Measurements from ENCODE around the gene F10. TPM values are rescaled to one million over a fixed set of nuclear protein-coding genes. Genes with fewer than 3 reads are reported as not detected.
A peak's percentile ranks its signal among the peaks of the same experiment; 100 is the strongest.

The F10 gene
- total and polyA plus RNA-seq, 11 donors = 2.4 to 13.6 (median 9.2) TPM

DNA sequence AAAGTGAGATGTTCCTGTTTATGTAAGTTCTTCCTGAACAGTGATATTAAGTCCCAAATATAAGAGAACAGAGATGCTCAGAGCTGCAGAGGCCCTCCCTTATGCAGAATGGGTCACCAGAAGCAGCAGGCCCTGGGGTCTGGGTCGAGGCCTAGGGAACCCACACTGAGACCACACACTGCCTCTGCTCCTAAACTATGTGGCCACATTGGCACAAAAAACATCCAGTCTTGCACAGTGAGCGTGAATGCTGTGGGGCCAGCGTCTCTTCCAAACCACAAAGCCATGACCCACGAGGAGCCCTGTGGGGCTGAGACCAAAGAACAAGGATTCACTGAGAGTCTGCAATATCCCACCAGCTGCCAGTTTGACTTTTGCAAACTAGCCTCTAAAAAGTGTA, 59.4 kb downstream of the F10 start:
- WGBS, 4 donors = 89 to 95% (median 92%) methylated on average over 4 of the region's 4 CpGs
- no peak overlapping the region for H3K27ac ChIP-seq
- intact Hi-C loops (cut with DNase I) = no loop called here

DNA sequence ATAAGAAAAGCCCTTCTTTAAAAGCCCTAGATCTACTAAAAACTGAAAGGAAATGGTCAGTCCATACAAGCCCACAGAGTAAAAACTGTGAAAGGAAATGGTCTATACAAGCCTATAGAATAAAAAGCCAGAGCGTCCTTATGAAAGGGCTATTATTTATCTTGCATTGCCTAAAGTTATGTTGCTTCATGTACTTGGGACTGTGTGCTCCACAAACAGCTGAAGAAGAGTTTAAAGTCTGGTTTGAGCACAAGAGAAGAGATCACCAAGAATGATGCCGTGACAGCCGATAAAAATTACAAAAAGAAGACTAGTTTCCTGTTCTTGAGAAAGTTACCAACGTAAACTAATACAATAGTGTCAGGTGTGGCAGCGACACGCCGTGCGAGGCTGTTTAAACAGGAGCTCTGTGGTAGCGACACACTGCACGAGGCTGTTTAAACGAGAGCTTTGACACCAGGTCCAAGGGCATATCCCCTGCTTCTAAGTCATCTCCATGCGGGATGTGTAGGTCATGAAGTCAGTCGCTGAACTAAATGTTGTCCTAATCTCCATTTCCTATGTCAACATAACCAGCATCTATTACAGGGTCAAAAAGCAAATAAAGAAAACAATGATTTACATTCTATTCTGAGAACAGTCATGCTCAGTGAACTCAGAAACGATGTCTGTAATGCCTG, 61.0 kb downstream of the F10 start:
- WGBS, 4 donors = 89 to 92% (median 91%) methylated on average over 14 of the region's 14 CpGs
- H3K36me3 ChIP-seq = peaks cover 0 to 80% (median 72%) of the 10 kb centered on the region in 9 donors

More for the DNA sequence above, 59.4 kb downstream of the F10 start:
- ATAC-seq (no peak), DNase-seq (no peak)
- TF ChIP-seq, protein P1, sequence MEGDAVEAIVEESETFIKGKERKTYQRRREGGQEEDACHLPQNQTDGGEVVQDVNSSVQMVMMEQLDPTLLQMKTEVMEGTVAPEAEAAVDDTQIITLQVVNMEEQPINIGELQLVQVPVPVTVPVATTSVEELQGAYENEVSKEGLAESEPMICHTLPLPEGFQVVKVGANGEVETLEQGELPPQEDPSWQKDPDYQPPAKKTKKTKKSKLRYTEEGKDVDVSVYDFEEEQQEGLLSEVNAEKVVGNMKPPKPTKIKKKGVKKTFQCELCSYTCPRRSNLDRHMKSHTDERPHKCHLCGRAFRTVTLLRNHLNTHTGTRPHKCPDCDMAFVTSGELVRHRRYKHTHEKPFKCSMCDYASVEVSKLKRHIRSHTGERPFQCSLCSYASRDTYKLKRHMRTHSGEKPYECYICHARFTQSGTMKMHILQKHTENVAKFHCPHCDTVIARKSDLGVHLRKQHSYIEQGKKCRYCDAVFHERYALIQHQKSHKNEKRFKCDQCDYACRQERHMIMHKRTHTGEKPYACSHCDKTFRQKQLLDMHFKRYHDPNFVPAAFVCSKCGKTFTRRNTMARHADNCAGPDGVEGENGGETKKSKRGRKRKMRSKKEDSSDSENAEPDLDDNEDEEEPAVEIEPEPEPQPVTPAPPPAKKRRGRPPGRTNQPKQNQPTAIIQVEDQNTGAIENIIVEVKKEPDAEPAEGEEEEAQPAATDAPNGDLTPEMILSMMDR (IDR thresholded peaks at IDR 0.05) = no peak
- TF ChIP-seq POLR2A (IDR thresholded peaks at IDR 0.05) = no peak
- Histone ChIP-seq H3K4me3 (no peak overlapping the region), H3K4me1 (peaks cover 0 to 51% (median 17%) of the 10 kb centered on the region in 12 donors), H3K27me3 (no peaks in the 10 kb centered on the region), H3K36me3 (peaks cover 0 to 89% (median 80%) of the 10 kb centered on the region in 9 donors), H3K9me3 (no peaks in the 10 kb centered on the region)

DNA sequence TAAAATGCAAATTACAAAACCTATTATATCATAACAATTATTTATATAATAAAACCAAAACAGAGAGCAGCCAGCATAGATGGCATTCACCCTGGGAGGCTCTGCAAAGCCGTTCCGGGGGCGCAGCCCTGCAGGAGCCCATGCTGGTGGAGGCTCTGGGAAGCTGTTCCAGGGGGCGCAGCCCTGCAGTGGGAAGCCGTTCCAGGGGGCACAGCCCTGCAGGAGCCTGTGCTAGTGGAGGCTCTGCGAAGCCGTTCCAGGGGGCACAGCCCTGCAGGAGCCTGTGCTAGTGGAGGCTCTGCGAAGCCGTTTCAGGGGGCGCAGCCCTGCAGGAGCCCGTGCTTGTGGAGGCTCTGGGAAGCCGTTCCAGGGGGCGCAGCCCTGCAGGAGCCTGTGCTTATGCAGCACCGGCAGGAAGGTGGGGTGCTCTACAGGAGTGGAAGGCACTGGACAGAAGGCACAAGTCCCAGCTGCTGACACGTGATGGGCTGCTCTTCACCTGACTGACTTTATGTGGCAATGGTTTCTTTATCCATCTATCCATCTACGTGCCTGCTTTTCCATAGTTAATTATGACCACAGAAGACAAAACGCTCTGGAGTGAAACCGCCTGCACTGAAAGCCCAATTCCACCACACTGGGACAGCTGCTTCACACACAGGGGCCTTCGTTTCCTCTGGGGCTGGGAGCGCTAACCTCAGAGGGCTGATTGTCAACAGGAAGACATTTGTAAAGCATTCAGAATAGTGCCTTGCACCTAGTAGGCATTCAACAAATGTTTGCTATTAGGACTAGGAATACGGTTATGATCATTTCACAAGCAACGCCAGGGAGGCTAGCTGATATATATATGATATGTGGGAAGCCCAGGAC, 62.2 kb downstream of the F10 start:
- Histone ChIP-seq H3K4me1 (peaks cover 0 to 38% (median 6%) of the 10 kb centered on the region in 12 donors), H3K27ac (peak overlapping the region in 1 of 12 donors; percentile 43), H3K9me3 (no peaks in the 10 kb centered on the region), H3K36me3 (peaks cover 0 to 80% (median 70%) of the 10 kb centered on the region in 9 donors), H3K4me3 (no peak overlapping the region), H3K27me3 (no peaks in the 10 kb centered on the region)
- 92 to 93% (median 93%) methylated on average over 17 to 22 of the region's 22 CpGs for WGBS, 4 donors
- intact Hi-C loops (cut with DNase I) = no loop called here
- no peak for ATAC-seq
- DNase-seq = no peak
- TF ChIP-seq, protein P1 (IDR thresholded peaks at IDR 0.05) = no peak
- TF ChIP-seq POLR2A (IDR thresholded peaks at IDR 0.05) = no peak

More for the DNA sequence above, 61.0 kb downstream of the F10 start:
- H3K4me1 ChIP-seq = peaks cover 0 to 47% (median 15%) of the 10 kb centered on the region in 12 donors
- no peaks in the 10 kb centered on the region for H3K27me3 ChIP-seq
- ATAC-seq (no peak), DNase-seq (no peak)
- intact Hi-C loops (cut with DNase I) = no loop called here
- no peaks in the 10 kb centered on the region for H3K9me3 ChIP-seq
- H3K4me3 ChIP-seq = no peak overlapping the region
- TF ChIP-seq, protein P1 (IDR thresholded peaks at IDR 0.05) = no peak
- TF ChIP-seq POLR2A (IDR thresholded peaks at IDR 0.05) = no peak
- no peak overlapping the region for H3K27ac ChIP-seq

All from heart left ventricle (tissue), 16 donors.